ENCODE measurements around the gene IZUMO1.
"Not testable (repeated sequence)": the region's sequence is repeated elsewhere in the genome, so short reads cannot be mapped to it uniquely, and the experiment has no call there.

IZUMO1 gene

DNA sequence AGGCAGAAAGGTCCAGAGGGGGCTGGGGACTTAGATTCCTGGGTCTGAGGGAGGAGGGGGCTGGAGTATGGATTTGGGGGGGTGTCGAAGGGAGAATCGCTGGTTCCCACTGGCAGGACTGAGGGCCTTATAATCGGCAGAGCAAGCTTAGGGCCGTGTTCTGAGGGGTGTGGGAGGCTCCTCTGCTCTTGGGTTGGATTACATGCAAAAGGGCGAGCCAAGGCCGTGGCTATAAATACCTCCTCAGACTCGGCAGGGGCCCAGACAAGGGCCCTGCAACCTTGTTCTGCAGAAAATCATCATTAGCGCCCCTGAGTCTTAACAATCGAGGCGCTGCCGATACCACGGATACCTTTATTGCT lies 26.5 kb downstream of the IZUMO1 start:
- Histone ChIP-seq H3K27me3 (replicated peaks; ENCODE audit: control insufficient read depth, insufficient read depth, low read length, poor library complexity, severe bottlenecking) (no peaks in the 10 kb centered on the region), H3K9me3 (ENCODE audit: control insufficient read depth, low read length) (no peaks in the 10 kb centered on the region), H3K27ac (ENCODE audit: insufficient read depth, low read length, poor library complexity, severe bottlenecking) (peak overlapping the region; percentile 77), H3K4me3 (ENCODE audit: insufficient read depth, low read depth, low read length, poor library complexity, severe bottlenecking) (peak overlapping the region; percentile 71), H3K36me3 (ENCODE audit: control insufficient read depth, insufficient read depth, low read length) (no peaks in the 10 kb centered on the region), H3K4me1 (ENCODE audit: control insufficient read depth, insufficient read depth, low read length, poor library complexity, severe bottlenecking) (peaks cover 7% of the 10 kb centered on the region)
- no peak for DNase-seq

DNA sequence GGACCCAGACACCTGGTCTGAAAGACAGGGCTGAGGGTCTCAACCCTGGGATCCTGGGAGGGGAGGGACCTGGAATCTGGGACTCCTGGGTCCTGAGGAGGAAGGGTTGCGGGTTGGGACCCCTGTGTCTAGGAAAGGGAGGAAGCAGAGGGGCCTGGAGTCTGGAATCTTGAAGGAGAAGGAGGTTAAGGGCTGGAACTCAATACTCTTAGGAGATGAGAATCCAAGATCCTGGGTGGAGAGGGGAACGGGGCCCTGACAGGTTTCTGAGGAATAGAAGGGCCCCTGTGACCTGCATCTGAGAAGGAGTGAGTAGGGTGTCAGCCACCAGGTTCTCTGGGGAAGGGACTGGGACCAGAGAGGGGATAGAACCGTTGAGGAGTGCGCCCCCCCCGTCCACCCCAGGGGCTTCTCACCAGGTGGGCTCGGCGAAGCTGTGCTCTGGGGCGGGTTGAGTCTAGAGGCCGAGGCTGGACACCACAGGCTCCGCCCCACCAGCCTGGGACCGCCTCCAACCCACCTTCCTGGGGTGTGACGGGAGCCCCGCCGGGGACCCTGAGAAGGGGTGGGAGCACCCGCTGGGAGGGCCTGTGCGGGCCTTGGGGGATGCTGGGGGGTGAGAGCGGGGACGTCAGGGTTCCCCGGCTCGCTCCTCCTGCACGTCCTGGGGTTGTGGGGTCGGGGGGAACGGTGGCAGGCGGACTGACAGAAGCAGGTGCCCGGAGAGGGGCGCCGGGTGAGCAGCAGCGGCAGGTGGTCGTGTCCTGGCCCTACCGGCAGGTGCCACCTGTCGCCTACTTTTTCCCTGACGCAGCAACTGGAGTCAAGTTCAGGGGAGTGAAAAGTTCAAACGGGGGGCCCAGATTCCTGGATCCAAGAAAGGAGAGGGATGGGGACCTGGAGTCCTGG lies 27.2 kb downstream of the IZUMO1 start, which contains the start of gene MAMSTR:
Gene MAMSTR, minus strand, starts transcription at position 463 of the 909 bp plus-strand sequence. CDS start 694 bp downstream, outside the sequence.
- H3K4me1 ChIP-seq (ENCODE audit: control insufficient read depth, insufficient read depth, low read length, poor library complexity, severe bottlenecking), result peaks cover 9% of the 10 kb centered on the region
- no peaks in the 10 kb centered on the region for H3K27me3 ChIP-seq (replicated peaks; ENCODE audit: control insufficient read depth, insufficient read depth, low read length, poor library complexity, severe bottlenecking)
- H3K4me3 ChIP-seq (ENCODE audit: insufficient read depth, low read depth, low read length, poor library complexity, severe bottlenecking), result peak within 1 kb of the TSS; percentile 71
- peak within 1 kb of the TSS; percentile 77 for H3K27ac ChIP-seq (ENCODE audit: insufficient read depth, low read length, poor library complexity, severe bottlenecking)
- no peaks in the 10 kb centered on the region for H3K9me3 ChIP-seq (ENCODE audit: control insufficient read depth, low read length)
- no peak for DNase-seq
- no peaks in the 10 kb centered on the region for H3K36me3 ChIP-seq (ENCODE audit: control insufficient read depth, insufficient read depth, low read length)

GRCh38 chr19:48718711-48719231 lies 27.9 kb downstream of the IZUMO1 start:
- H3K9me3 ChIP-seq (ENCODE audit: control insufficient read depth, low read length), result no peaks in the 10 kb centered on the region
- no peak overlapping the region for H3K27ac ChIP-seq (ENCODE audit: insufficient read depth, low read length, poor library complexity, severe bottlenecking)
- peaks cover 11% of the 10 kb centered on the region for H3K4me1 ChIP-seq (ENCODE audit: control insufficient read depth, insufficient read depth, low read length, poor library complexity, severe bottlenecking)
- no peaks in the 10 kb centered on the region for H3K36me3 ChIP-seq (ENCODE audit: control insufficient read depth, insufficient read depth, low read length)
- no peak for DNase-seq
- no peak overlapping the region for H3K4me3 ChIP-seq (ENCODE audit: insufficient read depth, low read depth, low read length, poor library complexity, severe bottlenecking)
- no peaks in the 10 kb centered on the region for H3K27me3 ChIP-seq (replicated peaks; ENCODE audit: control insufficient read depth, insufficient read depth, low read length, poor library complexity, severe bottlenecking)

- not testable (repeated sequence) for H3K9me3 ChIP-seq (ENCODE audit: control insufficient read depth, low read length); H3K27me3 ChIP-seq (replicated peaks; ENCODE audit: control insufficient read depth, insufficient read depth, low read length, poor library complexity, severe bottlenecking); H3K4me3 ChIP-seq (ENCODE audit: insufficient read depth, low read depth, low read length, poor library complexity, severe bottlenecking); H3K36me3 ChIP-seq (ENCODE audit: control insufficient read depth, insufficient read depth, low read length); H3K27ac ChIP-seq (ENCODE audit: insufficient read depth, low read length, poor library complexity, severe bottlenecking); DNase-seq
- H3K4me1 ChIP-seq (ENCODE audit: control insufficient read depth, insufficient read depth, low read length, poor library complexity, severe bottlenecking), result peaks cover 17% of the 10 kb centered on the region
Measured at GRCh38 chr19:48718106-48718505, 28.6 kb downstream of the IZUMO1 start.

GRCh38 chr19:48716562-48717291 lies 30.0 kb downstream of the IZUMO1 start:
- no peak overlapping the region for H3K4me3 ChIP-seq (ENCODE audit: insufficient read depth, low read depth, low read length, poor library complexity, severe bottlenecking)
- peaks cover 20% of the 10 kb centered on the region for H3K4me1 ChIP-seq (ENCODE audit: control insufficient read depth, insufficient read depth, low read length, poor library complexity, severe bottlenecking)
- DNase-seq, result no peak
- no peaks in the 10 kb centered on the region for H3K9me3 ChIP-seq (ENCODE audit: control insufficient read depth, low read length)
- no peaks in the 10 kb centered on the region for H3K27me3 ChIP-seq (replicated peaks; ENCODE audit: control insufficient read depth, insufficient read depth, low read length, poor library complexity, severe bottlenecking)
- H3K36me3 ChIP-seq (ENCODE audit: control insufficient read depth, insufficient read depth, low read length), result no peaks in the 10 kb centered on the region
- no peak overlapping the region for H3K27ac ChIP-seq (ENCODE audit: insufficient read depth, low read length, poor library complexity, severe bottlenecking)

GRCh38 chr19:48715681-48716171 lies 31.0 kb downstream of the IZUMO1 start:
- Histone ChIP-seq H3K27me3 (replicated peaks; ENCODE audit: control insufficient read depth, insufficient read depth, low read length, poor library complexity, severe bottlenecking) (no peaks in the 10 kb centered on the region), H3K4me3 (ENCODE audit: insufficient read depth, low read depth, low read length, poor library complexity, severe bottlenecking) (no peak overlapping the region), H3K4me1 (ENCODE audit: control insufficient read depth, insufficient read depth, low read length, poor library complexity, severe bottlenecking) (peaks cover 16% of the 10 kb centered on the region), H3K27ac (ENCODE audit: insufficient read depth, low read length, poor library complexity, severe bottlenecking) (no peak overlapping the region), H3K36me3 (ENCODE audit: control insufficient read depth, insufficient read depth, low read length) (no peaks in the 10 kb centered on the region), H3K9me3 (ENCODE audit: control insufficient read depth, low read length) (no peaks in the 10 kb centered on the region)
- DNase-seq, result no peak

GRCh38 chr19:48714759-48715675 lies 31.7 kb downstream of the IZUMO1 start:
- Histone ChIP-seq H3K4me1 (ENCODE audit: control insufficient read depth, insufficient read depth, low read length, poor library complexity, severe bottlenecking) (peaks cover 16% of the 10 kb centered on the region), H3K9me3 (ENCODE audit: control insufficient read depth, low read length) (no peaks in the 10 kb centered on the region), H3K27ac (ENCODE audit: insufficient read depth, low read length, poor library complexity, severe bottlenecking) (peak overlapping the region; percentile 69), H3K27me3 (replicated peaks; ENCODE audit: control insufficient read depth, insufficient read depth, low read length, poor library complexity, severe bottlenecking) (no peaks in the 10 kb centered on the region), H3K36me3 (ENCODE audit: control insufficient read depth, insufficient read depth, low read length) (no peaks in the 10 kb centered on the region), H3K4me3 (ENCODE audit: insufficient read depth, low read depth, low read length, poor library complexity, severe bottlenecking) (peak overlapping the region; percentile 89)
- DNase-seq, result no peak

DNA sequence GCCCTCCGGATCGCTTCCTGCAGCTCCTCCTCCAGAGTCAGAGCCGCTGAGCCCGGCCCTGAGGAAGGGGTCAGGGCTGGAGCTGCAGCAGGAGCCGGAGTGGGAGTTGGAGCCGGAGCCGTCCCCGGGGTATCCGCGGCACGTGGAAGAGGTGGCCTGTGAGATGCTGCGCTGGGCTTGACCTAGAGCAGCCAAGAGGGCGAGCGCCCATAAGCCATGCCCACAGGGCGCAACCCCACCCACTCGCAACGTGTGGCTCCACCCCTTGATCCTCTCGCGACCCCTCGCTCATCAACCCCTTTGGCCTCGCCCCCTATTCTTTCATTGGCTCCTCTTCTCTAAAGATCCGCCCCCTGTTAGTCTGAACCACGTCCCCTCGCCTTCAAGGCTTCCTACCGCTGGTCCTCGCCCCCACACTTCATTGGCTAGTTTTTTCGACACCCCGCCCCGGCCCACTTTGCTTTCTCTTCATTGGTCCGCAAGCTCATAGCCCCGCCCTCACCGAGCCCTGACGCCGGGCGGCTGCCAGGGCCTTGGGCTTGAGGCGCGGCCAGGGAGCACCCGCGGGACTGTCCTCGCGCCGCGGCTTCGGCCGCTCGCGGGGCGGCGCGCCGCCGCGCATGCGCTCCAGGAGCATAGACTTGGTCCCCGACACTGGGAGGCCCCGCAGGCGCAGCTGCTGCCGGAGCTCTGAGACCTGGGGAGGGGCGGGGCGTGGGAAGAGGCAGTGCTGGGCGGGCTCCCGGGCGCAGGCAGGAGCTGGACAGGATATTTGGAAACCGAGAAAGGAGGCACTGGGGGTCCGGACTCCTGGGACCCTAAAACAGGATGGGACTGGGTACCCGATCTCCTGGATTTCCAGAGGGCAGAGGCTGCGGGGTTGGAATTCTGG lies 32.6 kb downstream of the IZUMO1 start:
- H3K4me1 ChIP-seq (ENCODE audit: control insufficient read depth, insufficient read depth, low read length, poor library complexity, severe bottlenecking), result peaks cover 16% of the 10 kb centered on the region

More for the DNA sequence above, 32.6 kb downstream of the IZUMO1 start:
- peak; percentile 94 to 96 (median 96) for DNase-seq
- Histone ChIP-seq H3K27me3 (replicated peaks; ENCODE audit: control insufficient read depth, insufficient read depth, low read length, poor library complexity, severe bottlenecking) (no peaks in the 10 kb centered on the region), H3K27ac (ENCODE audit: insufficient read depth, low read length, poor library complexity, severe bottlenecking) (peak overlapping the region; percentile 69), H3K4me3 (ENCODE audit: insufficient read depth, low read depth, low read length, poor library complexity, severe bottlenecking) (peak overlapping the region; percentile 89), H3K36me3 (ENCODE audit: control insufficient read depth, insufficient read depth, low read length) (no peaks in the 10 kb centered on the region), H3K9me3 (ENCODE audit: control insufficient read depth, low read length) (no peaks in the 10 kb centered on the region)
